Measurements from ENCODE around the gene PLVAP. TPM values are rescaled to one million over a fixed set of nuclear protein-coding genes. Genes with fewer than 3 reads are reported as not detected.

Gene PLVAP
- total RNA-seq, 2 donors from 2014 or later = not detected

DNA sequence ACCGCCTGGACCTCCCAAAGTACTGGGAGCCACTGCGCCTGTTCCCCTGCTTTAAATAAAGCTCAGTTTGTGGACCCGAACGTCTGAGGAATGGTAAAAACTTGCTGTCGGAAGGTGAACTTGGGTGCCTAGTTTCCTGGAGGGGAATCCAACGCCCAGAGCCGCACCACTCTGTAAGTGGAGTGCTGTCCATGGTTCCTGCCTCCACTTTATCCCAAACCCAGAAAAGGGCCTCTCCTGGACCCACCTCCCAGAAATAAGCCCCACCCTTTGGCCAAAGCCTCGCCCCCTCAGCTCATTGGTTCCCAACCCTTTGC is 44.8 kb downstream of the PLVAP start:
- peaks cover 13% of the 10 kb centered on the region for H3K27me3 Mint-ChIP-seq (ENCODE audit: low read depth)
- no peak overlapping the region for H3K27ac Mint-ChIP-seq

DNA sequence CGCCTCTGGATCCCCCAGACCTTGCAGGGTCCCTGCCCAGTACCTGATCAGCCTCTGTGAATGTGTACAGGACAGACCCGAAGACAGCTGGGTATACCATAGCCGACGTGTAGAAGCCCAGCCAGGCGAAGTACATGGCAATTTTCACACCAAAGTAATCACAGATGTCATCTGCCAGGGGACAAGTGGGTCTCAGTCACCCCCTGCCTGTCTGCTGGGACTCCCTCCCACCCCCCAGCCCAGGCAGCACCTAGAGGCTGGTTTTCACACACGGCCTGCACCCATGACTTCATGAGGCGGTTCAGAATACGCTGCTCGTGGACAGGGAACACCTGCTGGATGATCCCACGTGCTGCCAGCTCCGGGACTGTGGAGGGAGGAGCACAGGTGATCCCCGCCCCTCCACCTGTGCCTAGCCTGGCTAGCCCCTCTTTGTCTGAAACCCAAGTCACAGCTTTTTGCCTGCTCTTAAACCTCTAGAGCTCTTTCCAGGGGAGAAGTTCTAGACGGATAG is 46.0 kb downstream of the PLVAP start:
- Mint-ChIP-seq H3K27ac (no peak overlapping the region), H3K4me1 (ENCODE audit: low read depth) (peaks cover 32% of the 10 kb centered on the region), H3K36me3 (ENCODE audit: insufficient read depth in 2 of 2) (no peaks in the 10 kb centered on the region), H3K27me3 (ENCODE audit: low read depth) (peaks cover 13% of the 10 kb centered on the region), H3K9me3 (peaks cover 0 to 2% of the 10 kb centered on the region in 2 donors), H3K4me3 (no peak overlapping the region)
- no peak for DNase-seq
- no peak for ATAC-seq (replicated peaks in 1 of 2)

More for the DNA sequence above, 44.8 kb downstream of the PLVAP start:
- Mint-ChIP-seq H3K36me3 (ENCODE audit: insufficient read depth in 2 of 2) (peaks cover 0 to 5% of the 10 kb centered on the region in 2 donors), H3K9me3 (peaks cover 0 to 2% of the 10 kb centered on the region in 2 donors), H3K4me1 (ENCODE audit: low read depth) (peaks cover 33% of the 10 kb centered on the region), H3K4me3 (no peak overlapping the region)
- DNase-seq = no peak
- no peak for ATAC-seq (replicated peaks in 1 of 2)

DNA sequence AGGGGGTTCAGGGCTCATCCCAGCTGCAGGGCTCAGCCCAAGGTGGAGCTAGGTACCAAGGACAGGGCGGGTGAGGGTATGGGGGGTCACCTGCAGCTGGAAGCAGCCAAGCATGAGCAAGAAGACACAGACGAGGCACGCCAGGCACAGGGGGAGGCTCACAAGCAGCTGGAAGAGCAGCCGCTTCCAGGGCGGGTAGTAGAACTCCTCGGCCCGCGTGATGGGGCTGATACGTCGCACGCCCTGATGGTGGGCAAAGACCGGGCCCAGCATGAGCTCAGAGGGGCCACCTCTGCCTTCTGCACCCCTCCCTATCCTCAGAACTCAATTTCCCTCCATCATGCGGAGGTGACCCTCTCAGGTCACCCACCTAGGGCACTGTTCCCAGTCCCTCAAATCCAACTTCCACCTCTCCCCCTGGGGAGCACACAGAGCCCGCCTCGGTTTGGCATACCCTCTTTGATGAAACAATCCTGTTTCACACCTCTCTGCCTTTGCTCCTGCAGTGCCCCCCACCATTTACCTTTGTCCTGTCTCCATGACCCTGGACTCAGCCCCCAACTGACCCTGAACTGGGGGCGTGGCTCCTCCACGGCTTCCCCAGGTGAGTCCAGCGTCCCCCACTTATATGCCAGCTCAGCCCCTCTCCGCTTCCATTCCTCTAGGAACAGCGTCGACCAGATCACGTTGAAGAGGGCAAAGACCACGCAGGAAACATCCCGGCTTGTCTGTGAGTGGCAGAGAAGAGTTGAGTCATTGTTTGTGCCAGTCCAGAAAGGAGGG is 46.7 kb downstream of the PLVAP start:
- Mint-ChIP-seq H3K4me1 (ENCODE audit: low read depth) (peaks cover 30% of the 10 kb centered on the region), H3K27ac (no peak overlapping the region), H3K9me3 (peaks cover 0 to 2% of the 10 kb centered on the region in 2 donors), H3K36me3 (ENCODE audit: insufficient read depth in 2 of 2) (no peaks in the 10 kb centered on the region), H3K4me3 (peak overlapping the region in 1 of 2 donors; percentile 33), H3K27me3 (ENCODE audit: low read depth) (peaks cover 13% of the 10 kb centered on the region)
- DNase-seq (no peak), ATAC-seq (replicated peaks in 1 of 2) (no peak)

DNA sequence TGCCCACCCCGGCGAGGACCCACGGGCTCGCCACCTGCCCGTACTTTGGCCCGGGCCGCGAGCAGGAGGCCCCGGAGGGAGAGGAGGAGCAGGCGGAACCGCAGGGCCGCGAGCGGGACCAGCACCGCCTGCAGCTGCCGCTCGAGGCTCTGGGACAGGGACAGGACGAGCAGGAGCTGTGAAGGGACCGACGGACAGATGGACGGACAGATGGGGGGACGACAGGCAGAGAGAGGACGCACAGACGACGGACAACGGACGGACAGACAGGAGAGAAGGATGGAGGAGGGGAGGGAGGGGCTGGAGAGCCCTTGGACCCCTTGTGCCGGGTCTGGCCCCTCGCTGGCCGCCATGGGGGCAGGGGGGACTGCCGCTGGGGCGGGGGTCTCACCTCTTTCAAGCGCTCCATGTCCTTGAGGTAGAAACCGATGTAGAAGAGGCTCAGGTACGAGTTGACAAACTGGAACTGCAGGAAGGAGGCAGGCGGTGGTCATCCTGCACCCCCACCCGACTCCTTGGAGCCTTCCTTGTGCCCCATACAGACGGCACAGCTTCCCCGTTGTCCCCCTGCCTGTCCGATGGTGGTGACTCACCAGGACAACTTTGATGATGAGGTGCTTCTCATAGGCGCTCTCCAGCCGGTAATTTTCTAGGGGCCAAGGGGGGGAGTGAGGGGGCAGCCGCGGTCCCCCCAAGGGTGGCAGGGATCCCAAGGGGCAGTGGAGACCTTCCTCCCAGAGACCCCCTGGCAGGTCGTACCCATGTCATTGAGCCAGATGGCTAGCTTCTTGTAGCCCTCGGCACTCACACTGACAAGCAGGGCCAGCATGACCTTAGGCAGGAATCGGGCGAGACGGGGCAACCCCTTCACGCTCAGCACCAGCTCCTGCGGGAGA is 47.5 kb downstream of the PLVAP start:
- Mint-ChIP-seq H3K4me3 (peak overlapping the region; percentile 65 to 70), H3K36me3 (ENCODE audit: insufficient read depth in 2 of 2) (no peaks in the 10 kb centered on the region), H3K27ac (no peak overlapping the region)

DNA sequence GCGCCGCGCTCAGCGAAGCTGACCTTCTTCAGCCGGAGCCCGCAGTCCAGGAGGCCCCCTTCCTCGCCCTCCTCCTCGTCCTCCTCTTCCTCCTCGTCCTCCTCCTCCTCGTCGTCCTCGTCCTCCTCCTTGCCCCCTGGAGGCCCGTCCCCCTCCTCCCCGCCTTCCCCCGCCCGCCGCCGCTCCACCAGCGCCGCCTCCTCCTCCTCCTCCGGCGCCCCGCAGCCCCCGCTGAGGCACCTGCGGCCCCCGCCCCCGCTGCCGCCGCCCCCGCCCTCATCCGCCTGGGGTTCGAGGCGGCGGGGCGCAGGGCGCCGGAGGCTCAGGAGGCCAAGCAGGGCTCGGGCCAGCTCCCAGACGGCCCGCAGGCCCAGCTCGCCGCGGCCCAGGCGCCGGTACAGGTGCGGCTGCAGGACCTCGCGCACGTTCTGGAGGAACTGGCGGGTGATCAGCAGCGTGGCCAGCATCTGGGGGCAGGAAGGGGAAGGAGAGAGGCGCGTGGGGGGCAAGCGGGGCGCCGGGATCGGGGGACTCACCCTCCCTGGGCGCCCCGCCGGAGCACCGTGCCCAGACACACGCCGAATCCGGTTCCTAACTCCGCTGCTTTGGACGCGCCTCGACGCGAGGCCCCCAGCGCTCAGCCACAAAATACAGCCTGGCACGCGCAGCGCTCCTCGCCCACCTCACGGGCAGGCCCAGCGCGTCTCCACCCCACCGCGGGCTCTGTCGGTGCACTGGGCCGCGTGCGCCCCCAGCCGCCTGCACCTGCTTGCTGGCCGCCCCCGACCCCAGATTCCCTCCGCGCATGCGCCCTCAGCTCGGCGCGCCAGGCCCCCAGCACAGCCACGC is 48.4 kb downstream of the PLVAP start:
- ATAC-seq (replicated peaks in 1 of 2) (peak; percentile 26 to 34), DNase-seq (peak; percentile 31 to 37)
- H3K4me1 Mint-ChIP-seq (ENCODE audit: low read depth) = peaks cover 17% of the 10 kb centered on the region

More for the DNA sequence above, 47.5 kb downstream of the PLVAP start:
- H3K9me3 Mint-ChIP-seq = peaks cover 0 to 2% of the 10 kb centered on the region in 2 donors
- ATAC-seq (replicated peaks in 1 of 2) = no peak
- H3K4me1 Mint-ChIP-seq (ENCODE audit: low read depth) = peaks cover 21% of the 10 kb centered on the region
- peaks cover 13% of the 10 kb centered on the region for H3K27me3 Mint-ChIP-seq (ENCODE audit: low read depth)
- no peak for DNase-seq

DNA sequence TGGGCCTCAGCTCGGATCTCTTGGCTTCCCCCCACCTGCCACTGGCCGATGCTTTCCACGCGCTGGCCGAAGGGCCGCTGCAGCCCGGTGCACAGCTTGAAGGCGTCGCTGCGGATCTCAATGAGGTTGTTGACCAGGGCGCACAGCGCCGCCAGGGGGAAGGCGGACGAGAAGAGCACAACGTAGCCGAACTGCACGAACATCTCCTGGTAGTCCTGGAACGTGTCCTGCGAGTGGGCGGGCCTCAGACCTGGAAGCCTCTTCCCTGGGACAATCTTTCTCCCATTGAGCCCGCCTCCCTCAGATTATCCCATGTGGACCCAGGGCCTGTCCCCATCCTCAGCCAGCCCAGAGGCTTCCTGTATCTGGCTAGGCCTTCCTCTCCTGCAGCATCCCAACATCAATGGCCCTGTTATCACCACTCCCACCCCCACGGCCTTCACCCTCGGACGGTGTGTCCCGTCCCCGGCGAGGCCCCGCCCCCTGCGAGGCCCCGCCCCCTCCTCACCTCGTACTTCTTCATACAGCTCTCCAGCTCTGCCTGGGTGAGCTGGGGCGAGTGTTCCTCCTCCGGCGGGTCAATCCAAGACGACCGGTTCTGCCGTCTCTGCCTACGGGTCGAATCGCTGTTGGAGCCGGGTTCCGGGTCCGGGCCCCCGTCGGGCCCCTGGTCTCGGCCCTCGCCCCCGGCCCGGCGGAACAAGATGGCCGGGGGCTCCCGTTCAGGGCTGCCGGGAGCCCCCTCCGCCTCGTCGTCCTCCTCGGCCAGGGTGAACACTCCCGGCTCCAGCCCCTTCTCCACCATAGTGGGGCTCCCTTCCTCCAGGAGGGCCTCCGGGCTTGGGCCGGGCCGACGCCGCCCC is 49.3 kb downstream of the PLVAP start:
- peak overlapping the region; percentile 82 to 88 for H3K4me3 Mint-ChIP-seq
- no peaks in the 10 kb centered on the region for H3K36me3 Mint-ChIP-seq (ENCODE audit: insufficient read depth in 2 of 2)
- peaks cover 13% of the 10 kb centered on the region for H3K27me3 Mint-ChIP-seq (ENCODE audit: low read depth)
- DNase-seq = peak; percentile 50 to 58
- H3K27ac Mint-ChIP-seq = no peak overlapping the region
- peaks cover 14% of the 10 kb centered on the region for H3K4me1 Mint-ChIP-seq (ENCODE audit: low read depth)
- peaks cover 0 to 2% of the 10 kb centered on the region in 2 donors for H3K9me3 Mint-ChIP-seq
- peak; percentile 72 to 74 for ATAC-seq (replicated peaks in 1 of 2)

More for the DNA sequence above, 48.4 kb downstream of the PLVAP start:
- Mint-ChIP-seq H3K27ac (no peak overlapping the region), H3K9me3 (peaks cover 0 to 2% of the 10 kb centered on the region in 2 donors), H3K4me3 (peak overlapping the region; percentile 82 to 88), H3K27me3 (ENCODE audit: low read depth) (peaks cover 13% of the 10 kb centered on the region), H3K36me3 (ENCODE audit: insufficient read depth in 2 of 2) (no peaks in the 10 kb centered on the region)

DNA sequence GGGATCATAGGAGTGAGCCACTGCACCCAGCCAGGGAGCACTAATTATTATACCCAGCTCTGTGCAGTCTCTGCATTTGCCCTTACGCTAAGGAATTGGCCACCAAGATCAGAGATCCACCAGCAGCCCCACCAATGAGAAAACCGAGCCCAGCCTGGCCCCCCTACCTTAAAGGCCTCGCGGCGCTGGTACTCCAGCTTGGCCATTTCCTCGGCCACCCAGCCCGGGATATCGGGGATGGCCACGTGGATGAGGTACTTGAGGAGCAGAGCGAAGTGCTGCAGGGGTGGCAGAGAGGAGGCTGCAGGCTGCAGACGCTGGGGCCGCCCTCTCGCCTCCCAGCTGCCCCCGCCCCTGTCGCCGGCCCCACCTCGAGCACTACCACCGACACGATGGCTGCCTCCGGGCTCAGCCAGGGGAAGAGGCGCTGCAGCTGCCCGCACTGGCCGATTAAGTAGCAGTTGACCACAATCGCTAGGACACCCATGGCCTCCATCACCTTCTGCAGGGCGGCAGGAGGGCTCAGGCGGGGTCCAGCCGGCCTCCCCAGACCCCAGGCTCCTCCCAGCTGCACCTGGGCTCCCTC is 50.0 kb downstream of the PLVAP start:
- no peak for ATAC-seq (replicated peaks in 1 of 2)
- no peak for DNase-seq
- no peaks in the 10 kb centered on the region for H3K36me3 Mint-ChIP-seq (ENCODE audit: insufficient read depth in 2 of 2)
- H3K4me3 Mint-ChIP-seq = peak overlapping the region in 1 of 2 donors; percentile 31
- peaks cover 10% of the 10 kb centered on the region for H3K4me1 Mint-ChIP-seq (ENCODE audit: low read depth)
- no peaks in the 10 kb centered on the region for H3K9me3 Mint-ChIP-seq
- peaks cover 13% of the 10 kb centered on the region for H3K27me3 Mint-ChIP-seq (ENCODE audit: low read depth)
- no peak overlapping the region for H3K27ac Mint-ChIP-seq

DNA sequence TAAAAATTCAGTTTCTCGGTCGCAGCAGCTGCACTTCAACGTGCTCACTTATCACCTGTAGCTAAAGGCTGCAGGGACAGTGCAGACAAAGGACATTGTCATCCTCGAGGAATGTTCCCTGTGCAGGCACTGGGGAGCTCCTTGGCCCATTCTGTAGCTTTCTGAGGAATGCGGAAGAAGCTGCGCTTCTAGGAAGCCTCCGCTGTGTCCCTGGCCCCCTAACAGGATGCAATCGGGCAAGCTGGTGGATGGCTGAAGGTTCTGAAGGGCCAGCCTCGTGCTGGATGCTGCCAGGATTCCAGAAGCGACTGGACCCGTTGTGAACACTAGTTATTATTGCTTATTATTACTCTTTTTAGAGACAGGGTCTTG is 50.6 kb downstream of the PLVAP start:
- no peak overlapping the region for H3K4me3 Mint-ChIP-seq
- DNase-seq = no peak
- H3K4me1 Mint-ChIP-seq (ENCODE audit: low read depth) = peaks cover 10% of the 10 kb centered on the region
- H3K36me3 Mint-ChIP-seq (ENCODE audit: insufficient read depth in 2 of 2) = no peaks in the 10 kb centered on the region
- ATAC-seq (replicated peaks in 1 of 2) = no peak
- H3K27ac Mint-ChIP-seq = no peak overlapping the region
- H3K9me3 Mint-ChIP-seq = no peaks in the 10 kb centered on the region
- peaks cover 13% of the 10 kb centered on the region for H3K27me3 Mint-ChIP-seq (ENCODE audit: low read depth)

DNA sequence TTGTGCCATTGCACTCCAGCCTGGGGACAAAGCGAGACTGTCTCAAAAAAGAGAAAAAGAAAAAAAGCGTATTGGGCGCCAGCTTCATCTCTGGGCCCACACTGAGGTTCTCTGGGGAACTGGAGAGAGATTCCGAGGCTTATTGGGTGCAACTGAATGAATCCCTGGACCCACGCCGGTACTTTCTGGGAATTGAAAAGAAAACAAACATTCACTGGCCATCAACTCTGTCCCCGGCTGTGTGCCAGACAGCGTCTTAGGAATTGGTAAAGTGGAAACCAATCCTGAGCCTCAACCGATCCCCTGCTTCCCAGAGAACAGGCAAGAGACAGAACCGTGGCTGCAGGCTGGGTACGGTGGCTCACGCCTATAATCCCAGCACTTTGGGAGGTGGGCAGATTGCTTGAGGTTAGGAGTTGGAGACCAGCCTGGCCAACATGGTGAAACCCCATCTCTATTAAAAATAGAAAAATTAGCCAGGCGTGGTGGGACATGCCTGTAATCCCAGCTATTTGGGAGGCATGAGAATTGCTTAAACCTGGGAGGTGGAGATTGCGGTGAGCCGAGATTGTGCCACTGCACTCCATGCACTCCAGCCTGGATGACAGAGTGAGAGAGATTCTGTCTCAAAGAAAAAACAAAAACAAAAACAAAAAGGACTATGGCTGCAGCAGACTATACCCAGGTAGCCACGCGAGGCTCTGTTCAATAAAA is 51.1 kb downstream of the PLVAP start:
- H3K4me3 Mint-ChIP-seq = no peak overlapping the region
- ATAC-seq (replicated peaks in 1 of 2) (no peak), DNase-seq (no peak)
- no peak overlapping the region for H3K27ac Mint-ChIP-seq
- no peaks in the 10 kb centered on the region for H3K36me3 Mint-ChIP-seq (ENCODE audit: insufficient read depth in 2 of 2)
- peaks cover 13% of the 10 kb centered on the region for H3K27me3 Mint-ChIP-seq (ENCODE audit: low read depth)
- no peaks in the 10 kb centered on the region for H3K9me3 Mint-ChIP-seq
- peaks cover 10% of the 10 kb centered on the region for H3K4me1 Mint-ChIP-seq (ENCODE audit: low read depth)

DNA sequence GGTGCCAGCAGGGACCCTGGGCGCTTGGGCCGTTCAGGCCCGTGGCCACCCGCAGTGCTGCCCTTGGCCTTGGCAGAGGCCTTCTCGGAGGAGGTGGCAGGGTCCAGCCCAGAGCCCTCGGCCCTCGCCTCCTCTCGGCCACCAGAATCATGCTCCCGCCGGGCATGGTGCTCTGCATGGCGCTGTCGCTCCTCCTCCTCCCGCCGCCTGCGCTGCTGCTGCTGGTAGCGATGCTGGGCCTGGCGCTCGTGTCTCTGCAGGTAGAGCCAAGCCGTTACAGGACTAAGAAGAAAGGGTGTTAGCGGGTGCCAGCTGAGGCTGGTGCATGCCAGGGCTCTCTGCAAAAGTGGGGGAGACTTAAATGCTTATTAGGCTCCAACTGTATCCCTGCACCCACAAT is 52.0 kb downstream of the PLVAP start:
- Mint-ChIP-seq H3K4me3 (no peak overlapping the region), H3K27me3 (ENCODE audit: low read depth) (peaks cover 5% of the 10 kb centered on the region), H3K4me1 (ENCODE audit: low read depth) (peaks cover 10% of the 10 kb centered on the region), H3K36me3 (ENCODE audit: insufficient read depth in 2 of 2) (peaks cover under 1 to 1% of the 10 kb centered on the region in 2 donors), H3K9me3 (no peaks in the 10 kb centered on the region), H3K27ac (no peak overlapping the region)
- ATAC-seq (replicated peaks in 1 of 2) (no peak), DNase-seq (no peak)

DNA sequence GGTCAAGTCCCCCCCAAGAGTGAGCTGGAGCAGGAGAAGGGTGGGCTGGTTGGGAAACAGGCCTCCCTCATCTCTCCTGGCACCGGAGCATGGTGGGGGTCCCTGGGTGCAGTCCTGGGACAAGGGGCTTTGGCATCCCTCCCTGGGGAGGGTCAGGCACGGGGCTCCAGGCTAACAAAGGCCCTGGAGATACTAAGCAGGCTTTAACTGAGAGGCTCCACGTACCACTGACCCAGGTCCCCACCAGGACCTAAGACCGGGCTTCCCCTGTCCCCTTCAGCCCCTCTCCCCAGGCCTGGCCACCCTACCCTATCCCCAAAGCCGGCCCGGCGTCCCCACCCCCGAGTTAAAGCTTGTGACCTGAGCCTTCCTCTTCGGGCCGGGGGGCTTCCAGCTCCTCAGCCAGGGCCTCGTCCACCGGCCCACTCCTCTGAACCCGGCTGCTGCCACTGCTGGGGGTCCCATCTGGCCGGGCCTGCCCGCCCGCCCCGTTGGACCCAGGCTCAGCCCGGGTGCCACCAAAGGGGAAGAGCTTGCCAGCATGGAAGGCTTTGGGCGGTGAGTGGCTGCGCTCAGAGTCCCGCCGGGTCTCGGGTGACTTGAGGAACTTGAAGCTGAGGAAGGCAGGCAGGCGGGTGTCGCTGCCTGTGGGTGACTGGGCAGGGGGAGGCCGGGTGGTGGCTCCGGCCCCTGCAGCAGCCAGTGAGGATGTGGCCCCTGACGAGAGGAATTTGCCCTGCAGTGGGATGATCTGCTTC is 52.6 kb downstream of the PLVAP start:
- Mint-ChIP-seq H3K4me1 (ENCODE audit: low read depth) (peaks cover 9% of the 10 kb centered on the region), H3K27ac (no peak overlapping the region), H3K9me3 (no peaks in the 10 kb centered on the region), H3K27me3 (ENCODE audit: low read depth) (no peaks in the 10 kb centered on the region), H3K36me3 (ENCODE audit: insufficient read depth in 2 of 2) (peaks cover 1 to 3% of the 10 kb centered on the region in 2 donors), H3K4me3 (no peak overlapping the region)
- no peak for DNase-seq
- ATAC-seq (replicated peaks in 1 of 2) = no peak

Data from activated T-cell treated with anti-CD3 and anti-CD28 coated beads, Interleukin-2, amount 50 U/mL, for 72 hours (primary cell).